22Rv1 (cell line): Measurements from ENCODE around the gene SERP1.

Experiments
- H3K27ac ChIP-seq: fragments of 450-650 bp; 2 replicates; pipeline ENCODE4 v1.5.1; 2017
- CTCF ChIP-seq: fragments of 450-650 bp; IDR thresholded peaks from 2 replicates; pipeline ENCODE4 v1.5.1; 2017; ENCODE audit warnings: mild to moderate bottlenecking
- ZFX ChIP-seq: fragments of 450-650 bp; IDR thresholded peaks from 2 replicates; pipeline ENCODE4 v1.6.1; 2017; ENCODE audit warnings: antibody characterized with exemption, borderline replicate concordance

The SERP1 gene

DNA sequence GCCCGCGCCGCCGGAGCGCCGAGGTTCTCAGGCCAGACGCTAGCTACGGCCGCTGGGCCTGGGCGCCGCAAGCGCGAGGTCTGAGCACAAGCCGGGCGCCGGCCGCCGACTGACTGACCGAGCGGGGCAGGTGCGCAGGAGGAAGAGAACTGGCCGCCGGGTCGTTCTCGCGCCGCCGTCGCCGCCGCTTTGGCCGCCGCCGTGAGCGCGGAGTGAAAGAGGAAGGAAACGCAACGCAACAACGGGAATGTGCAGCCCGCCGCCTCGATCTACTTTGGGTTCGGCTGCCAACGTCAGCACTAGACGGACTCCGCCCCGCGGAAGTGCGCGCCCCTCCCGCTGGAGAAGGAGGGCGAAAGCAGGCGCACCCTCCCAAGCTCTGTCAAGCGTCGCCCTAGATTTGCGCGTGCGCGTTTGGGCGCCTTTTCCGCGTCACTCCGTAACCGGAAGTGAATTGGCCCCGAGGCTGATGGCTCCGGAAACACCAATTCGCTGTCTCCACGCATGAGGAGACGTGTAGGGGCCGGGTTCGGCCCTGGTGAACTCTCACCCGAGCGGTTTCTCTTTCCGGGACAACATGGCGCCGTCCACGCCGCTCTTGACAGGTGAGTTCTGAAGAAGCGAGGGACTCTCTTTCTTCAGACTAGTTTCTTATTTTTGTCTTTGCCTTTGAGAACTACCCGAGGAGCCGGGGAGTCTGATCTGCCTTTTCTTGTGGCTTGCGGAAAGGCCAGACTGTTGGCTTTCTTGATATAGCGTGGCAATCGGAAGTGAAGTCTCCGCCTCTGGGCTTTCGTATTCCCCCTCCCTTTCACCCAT, at the start of gene SERP1, which contains the start of gene EIF2A:
Gene SERP1, minus strand, starts transcription at position 271 of the 819 bp plus-strand sequence. CDS start 361 bp downstream, outside the sequence.
Gene EIF2A, plus strand, starts transcription at position 562 of the 819 bp plus-strand sequence. Its CDS starts 16 bp downstream, at position 578.
- peak within 1 kb of the TSS; percentile 88 for H3K27ac ChIP-seq
- TF ChIP-seq CTCF (no peak), ZFX (no peak)

GRCh38 chr3:150594150-150594549, 47.9 kb upstream of the SERP1 start:
- TF ChIP-seq ZFX (no peak), CTCF (no peak)
- no peak overlapping the region for H3K27ac ChIP-seq

- no peak overlapping the region for H3K27ac ChIP-seq
- TF ChIP-seq CTCF (no peak), ZFX (no peak)
Measured at GRCh38 chr3:150589759-150590158, 43.5 kb upstream of the SERP1 start.

DNA sequence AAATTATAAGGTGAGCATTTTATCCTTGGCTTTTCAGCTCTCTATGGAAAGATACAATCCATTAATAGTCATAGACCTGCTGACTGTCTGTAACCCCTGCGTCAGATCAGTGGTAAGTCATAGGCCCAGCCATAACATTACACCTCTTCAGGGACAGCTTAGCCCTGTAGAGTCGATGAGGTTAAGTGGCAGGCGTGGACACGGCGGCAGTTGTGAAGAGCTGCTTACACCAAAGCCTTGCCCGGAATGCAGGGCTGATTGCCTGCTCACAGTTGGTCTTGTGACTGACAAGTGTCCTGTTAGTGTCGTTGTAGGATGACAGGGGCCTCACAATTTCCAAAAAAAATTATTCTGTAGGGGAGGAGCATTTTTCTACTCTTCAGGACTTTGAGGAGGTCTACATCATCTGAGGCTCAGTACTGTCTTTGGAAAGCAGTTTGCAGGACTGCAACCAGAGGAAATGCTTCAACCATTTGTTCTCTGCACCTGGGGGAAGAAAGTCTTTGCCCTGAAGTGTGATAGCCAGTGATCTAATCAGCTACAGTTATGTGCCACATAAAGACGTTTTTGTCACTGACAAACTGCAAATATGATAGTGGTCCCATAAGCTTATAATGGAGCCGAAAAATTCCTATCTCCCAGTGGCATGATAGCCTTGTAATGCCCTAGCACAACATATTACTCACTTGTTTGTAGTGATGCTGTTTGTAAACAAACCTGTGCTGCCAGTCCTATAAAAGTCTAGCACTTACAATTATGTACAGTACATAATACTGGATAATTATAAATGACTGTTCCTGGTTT, 41.9 kb upstream of the SERP1 start:
- no peak overlapping the region for H3K27ac ChIP-seq
- TF ChIP-seq ZFX = no peak
- no peak for TF ChIP-seq CTCF

GRCh38 chr3:150583028-150583427, 36.7 kb upstream of the SERP1 start:
- TF ChIP-seq ZFX (no peak), CTCF (no peak)
- no peak overlapping the region for H3K27ac ChIP-seq

- H3K27ac ChIP-seq = no peak overlapping the region
- no peak for TF ChIP-seq CTCF
- TF ChIP-seq ZFX = no peak
Measured at GRCh38 chr3:150582620-150583019, 36.3 kb upstream of the SERP1 start.

DNA sequence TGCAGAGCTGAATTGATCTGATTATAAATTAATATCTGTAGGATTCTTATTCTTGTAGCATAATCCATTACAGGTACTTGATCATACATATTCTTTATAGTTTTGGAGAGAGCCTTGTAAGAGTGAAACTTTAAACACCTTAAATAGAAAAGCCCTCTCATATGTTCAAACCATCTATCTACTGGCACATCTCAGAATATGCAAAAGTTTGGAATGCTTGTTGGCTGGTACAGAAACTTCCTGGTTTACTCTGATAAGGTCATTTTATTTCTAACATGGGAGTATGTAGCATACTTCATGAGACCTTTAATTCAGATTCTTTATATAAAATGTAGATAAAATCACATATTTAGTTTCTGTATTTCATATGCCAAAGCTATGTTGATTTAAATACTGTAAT, 34.9 kb upstream of the SERP1 start:
- TF ChIP-seq ZFX (no peak), CTCF (no peak)
- no peak overlapping the region for H3K27ac ChIP-seq
